Epithelial cell of prostate (primary cell): Measurements from ENCODE around the gene FBXW12.
"Not testable (repeated sequence)": the region's sequence is repeated elsewhere in the genome, so short reads cannot be mapped to it uniquely, and the experiment has no call there.

Experiments
- DNase-seq: peaks from one replicate; pipeline ENCODE4 v3.0.0-alpha.2; 2011; ENCODE audit warnings: low read depth, low spot score
- H3K27ac ChIP-seq: fragments of 450-650 bp; 2 replicates; pipeline ENCODE4 v1.5.1; 2017; ENCODE audit warnings: mild to moderate bottlenecking

Gene FBXW12

DNA sequence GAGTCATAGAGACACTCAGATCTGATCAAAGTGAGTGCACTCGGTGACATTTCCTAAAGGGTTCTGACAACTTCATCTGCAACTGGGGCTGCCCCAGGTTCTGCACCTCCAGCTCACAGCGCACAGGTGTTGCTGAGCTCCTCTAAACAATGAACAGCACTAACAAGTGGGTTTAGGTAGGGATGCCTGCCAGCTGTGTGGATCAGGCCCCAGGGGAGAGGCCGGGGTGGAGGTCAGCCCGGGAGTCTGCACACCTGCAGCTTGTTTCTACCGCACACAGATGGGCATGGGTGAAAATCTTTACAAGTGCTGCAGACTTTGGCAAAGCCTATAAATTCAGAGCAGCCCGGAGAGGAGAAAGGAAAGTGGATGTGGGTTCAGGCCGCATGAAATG is 355 bp downstream of the FBXW12 start:
- no peak overlapping the region for H3K27ac ChIP-seq
- DNase-seq: no peak

DNA sequence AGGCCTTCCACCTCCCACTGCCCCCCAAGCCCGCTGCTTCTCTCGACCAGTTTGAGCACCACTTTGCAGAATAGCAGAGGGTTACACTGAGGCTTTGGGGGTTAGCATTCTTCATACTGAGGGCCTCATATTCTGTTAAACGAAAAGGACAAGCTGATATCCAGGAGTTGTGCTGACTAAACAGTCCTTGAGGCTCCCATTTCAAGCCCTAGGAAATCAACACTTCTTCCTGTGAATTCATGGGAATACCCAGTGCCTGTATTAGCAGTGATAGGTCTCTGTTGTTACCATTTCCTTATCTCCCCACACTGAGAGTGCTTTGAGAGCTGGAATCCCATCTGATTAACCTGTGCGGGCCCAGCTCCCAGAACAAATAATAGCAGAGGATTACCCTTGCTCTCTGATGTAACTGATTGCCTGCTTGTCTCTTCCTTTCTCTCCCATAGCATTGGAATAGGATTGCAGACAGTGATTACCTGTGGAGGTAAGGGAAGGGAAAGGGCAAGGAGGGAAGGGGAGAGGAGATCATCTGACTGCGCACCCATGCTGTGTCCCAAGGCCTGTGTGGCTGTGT is 930 bp downstream of the FBXW12 start:
- no peak for DNase-seq
- H3K27ac ChIP-seq: no peak overlapping the region

DNA sequence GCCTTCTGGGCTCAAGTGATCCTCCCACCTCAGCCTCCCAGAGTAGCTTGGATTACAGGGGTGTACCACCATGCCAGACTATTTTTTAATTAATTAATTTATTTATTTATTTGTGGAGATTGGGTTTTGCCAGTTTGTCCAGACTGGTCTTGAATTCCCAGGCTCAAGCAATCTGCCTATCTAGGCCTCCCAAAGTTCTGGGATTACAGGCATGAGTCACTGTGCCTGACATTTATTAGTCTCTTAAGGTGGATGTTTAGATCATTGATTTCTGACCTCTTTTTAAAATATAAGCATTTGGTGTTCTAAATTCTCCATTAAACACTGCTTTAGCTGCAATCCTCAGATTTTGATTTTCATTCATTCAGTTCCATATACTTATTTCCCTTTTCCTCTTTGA is 15.6 kb downstream of the FBXW12 start:
- DNase-seq: no peak
- no peak overlapping the region for H3K27ac ChIP-seq

DNA sequence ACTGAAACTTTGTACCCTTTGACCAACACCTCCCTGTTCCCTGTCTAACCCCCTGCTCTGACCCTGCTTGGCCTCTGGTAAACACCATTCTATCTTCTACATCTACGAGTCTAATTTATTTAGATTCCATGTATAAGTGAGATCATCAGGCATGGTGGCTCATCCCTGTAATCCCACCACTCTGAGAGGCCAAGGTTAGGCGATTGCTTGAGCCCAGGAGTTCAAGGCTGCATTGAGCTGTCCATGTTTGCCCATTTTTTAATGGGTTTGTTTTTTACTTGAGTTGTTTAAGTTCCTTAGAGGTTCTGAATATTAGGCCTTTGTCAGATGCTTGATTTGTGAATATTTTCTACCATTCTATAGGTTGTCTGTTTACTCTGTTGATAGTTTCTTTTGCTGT is 16.9 kb downstream of the FBXW12 start:
- H3K27ac ChIP-seq: no peak overlapping the region
- no peak for DNase-seq

DNA sequence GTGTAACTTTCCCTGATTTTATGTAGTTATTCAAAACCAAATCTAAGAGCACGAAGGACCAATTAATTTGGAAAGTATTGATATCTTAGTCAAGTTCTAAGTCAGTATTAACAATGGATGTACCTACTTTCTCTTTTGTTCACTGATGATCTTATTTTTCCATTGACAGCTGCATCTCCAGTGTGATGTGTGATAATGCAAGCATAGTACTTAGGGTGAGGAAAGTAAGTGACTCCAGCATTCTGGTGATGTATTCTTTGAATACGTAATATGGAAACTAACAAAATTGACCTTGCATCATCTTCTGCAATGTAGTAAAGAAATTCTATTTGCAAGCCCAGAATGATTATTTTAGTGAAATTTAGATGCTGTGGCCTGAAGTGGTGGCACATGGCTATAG is 22.4 kb downstream of the FBXW12 start:
- DNase-seq: no peak
- H3K27ac ChIP-seq: no peak overlapping the region

DNA sequence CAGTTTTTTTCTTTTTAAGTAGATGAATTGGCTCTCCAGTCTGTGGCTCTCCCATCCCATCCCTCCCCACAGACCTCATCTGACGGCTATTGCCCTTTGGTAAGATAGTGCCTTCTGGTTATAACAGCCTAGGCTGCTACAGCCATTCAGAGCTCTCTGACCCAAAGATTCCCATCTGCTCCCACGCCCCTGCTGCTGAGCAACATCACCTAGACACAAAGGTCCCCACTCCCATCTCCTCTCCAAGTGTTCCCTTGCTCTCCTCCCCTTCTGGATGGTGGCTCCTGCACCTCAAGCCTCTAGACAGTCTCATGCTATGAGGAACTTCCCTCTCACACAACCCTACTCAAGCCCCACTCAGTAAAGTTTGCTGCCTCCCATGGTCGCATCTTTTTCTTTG is 23.7 kb downstream of the FBXW12 start:
- H3K27ac ChIP-seq: no peak overlapping the region
- no peak for DNase-seq

DNA sequence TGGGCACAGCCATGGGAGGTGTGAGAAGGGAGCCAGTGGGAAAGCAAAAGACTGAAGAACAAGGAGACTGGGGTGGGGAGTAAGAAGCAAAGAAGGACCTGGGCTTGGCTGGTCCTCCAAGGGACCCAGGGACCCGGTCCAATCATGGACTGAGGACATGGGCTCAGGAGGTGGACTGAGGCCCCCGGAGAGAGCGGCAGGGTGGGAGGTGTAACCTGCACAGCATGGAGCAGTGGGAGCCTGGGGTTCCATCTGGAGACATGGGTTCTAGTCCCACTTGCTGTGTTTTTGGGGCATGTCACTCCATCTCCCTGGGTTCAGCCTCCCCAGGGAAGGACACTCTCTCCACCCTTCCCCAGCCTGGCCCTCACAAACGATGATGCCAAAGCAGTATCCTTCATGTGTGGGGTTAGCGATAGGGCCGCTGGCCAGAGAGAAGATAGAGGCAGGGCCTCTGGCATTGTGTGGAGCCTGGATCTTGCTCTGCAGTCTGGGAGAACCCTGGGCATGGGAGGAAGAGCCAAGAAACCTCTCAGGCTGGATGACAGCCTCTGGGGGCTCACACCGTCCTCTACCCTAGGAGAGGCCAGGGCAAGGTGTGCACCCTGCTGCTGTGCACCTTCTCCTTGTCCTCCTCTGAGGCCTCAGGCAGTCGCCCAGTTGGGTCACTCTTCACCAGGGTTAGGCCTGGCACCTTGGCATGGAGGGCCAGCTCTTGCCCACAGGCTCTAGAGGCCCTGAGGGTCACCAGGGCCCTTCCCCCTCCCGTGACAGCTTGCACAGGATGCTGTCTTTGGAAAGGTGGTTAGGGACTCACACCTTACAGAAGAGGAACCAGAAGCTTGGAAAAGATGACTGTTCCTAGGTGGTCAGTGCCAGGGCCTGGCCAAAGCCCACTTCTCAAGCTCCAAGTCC is 26.0 kb downstream of the FBXW12 start:
- no peak for DNase-seq
- no peak overlapping the region for H3K27ac ChIP-seq

DNA sequence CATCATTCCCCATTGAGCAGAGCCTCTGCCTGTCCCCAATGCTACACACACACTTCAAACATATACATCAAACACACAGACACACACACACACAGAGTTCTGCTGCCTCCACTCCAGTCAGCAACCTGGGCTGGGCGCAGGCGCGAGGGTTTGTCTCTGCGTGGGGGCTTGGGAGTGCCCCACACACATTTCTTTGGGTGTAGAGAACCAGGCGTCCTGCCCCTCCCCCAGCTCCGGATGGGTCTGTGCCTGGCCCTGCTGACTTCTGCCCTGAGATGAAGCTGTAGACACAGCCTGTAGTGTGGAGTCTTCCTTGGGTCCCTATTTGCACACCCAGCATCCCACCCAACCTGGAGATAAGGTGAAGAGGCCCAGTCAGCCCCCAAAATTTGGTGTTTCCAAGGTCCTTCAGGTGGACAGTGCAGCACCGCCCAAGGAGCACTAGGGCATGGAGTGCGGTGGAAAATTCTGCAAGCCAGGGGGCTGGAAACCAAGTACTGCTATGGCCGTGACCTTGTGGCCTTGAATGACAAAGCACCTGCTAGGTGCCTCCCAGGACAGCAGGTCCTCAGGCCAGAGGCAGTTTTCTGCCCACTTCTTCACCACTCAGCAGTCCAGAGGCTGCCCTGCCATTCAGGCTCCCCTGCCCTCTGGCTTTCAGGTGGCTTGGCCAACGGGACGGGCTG is 26.8 kb downstream of the FBXW12 start:
- no peak for DNase-seq
- no peak overlapping the region for H3K27ac ChIP-seq

DNA sequence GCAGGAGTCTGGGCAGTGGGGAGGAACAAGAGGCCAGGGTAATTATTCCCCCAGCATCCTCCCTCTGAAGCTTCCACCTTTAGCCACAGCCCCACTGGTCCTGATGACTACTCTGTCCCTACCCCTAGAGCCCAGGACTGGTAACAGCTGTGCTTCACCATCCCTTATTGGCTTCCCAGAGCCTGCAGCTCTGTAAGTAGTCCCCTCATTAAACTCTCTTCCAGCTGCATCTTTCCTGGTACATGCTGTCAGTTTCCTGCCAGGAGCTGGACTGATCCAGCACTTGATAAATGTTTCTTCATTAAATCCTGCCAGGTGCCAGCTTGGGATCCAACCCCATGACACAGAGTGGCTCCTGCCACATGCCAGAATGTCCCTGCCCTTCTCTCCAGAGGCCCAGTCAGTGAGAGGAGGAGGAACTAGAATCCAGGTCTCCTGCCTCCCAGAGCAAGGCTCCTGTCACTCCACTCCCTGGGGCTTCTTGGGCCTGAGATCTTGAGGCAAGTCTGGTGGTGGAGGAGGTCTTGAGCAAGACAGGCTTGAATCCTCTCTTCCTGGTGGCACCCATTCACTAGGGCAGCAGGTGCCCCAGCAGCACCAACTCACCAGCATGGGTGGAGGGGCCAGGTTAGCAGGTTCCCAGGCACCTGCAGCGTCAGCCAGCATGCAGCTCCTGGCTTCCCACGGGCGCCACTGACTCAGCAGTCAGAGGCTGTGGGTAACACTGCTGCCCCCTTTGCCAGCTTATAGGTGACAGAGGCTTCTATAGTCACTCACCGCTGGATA is 27.6 kb downstream of the FBXW12 start:
- peak overlapping the region; percentile 29 for H3K27ac ChIP-seq
- peak; percentile 29 for DNase-seq

DNA sequence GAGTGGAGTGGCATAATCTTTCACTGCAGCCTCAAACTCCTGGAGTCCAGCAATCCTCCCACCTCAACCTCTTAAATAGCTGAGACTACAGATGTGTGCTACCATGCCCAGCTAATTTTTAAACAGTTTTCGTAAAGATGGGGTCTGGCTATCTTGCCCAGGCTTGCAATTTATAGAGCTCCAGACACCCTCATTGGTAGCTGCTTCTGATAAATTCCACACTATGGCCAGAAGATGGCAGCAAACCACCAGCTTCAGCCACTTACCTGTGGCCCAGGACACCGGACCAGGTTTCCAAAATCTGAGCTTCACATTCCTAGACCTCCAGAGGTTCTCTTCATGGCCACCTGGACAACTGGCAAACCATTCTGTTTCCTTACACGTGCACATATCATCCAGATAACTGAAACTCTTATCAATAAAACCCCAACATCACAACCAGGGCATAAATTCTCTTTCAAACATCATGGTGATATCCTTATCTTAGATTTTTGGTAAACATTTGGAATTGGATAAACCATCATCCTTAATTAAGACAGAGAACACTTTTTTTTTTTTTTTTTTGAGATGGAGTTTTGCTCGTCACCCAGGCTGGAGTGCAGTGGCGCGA is 28.9 kb downstream of the FBXW12 start:
- H3K27ac ChIP-seq: peak overlapping the region; percentile 76
- DNase-seq: peak; percentile 12

DNA sequence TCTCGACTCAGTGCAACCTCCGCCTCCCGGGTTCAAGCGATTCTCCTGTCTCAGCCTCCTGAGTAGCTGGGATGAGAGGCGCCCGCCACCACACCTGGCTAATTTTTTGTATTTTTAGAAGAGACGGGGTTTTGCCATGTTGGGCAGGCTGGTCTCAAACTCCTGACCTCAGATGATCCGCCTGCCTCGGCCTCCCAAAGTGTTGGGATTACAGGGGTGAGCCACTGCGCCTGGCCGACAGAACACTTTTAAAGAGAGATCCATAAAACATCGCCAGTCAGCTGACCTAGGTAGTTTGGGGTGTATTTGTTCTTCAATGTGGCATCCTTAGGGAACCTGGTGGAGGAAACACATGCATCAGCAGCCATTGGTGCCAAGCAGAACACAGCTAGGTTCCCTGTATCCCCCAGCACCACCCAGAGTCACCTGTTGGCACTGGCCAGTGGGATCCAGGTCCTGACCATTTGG is 29.4 kb downstream of the FBXW12 start:
- DNase-seq: not testable (repeated sequence)
- H3K27ac ChIP-seq: peak overlapping the region; percentile 76

DNA sequence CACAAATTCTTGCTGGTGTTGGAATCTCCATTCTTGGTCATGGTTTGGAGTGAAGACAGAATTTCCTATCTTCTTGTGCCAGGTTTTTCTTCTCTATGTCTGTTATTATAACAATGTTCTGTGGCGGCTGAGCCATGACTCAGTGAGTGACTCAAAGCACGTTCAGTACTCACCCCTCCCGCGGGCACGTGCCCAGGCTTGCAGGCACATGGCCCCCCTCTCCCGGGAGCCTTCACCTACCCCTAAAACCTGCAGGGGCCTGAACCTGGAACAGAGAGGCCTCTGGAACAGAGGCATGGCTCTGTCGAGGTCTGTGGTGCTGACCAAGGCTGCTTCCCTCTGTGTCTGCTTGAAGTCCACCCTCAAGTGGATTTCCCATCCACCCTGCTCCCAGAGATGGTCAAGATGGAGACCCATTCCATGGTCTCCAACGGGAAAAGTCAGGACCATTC is 30.3 kb downstream of the FBXW12 start:
- peak overlapping the region; percentile 76 for H3K27ac ChIP-seq
- peak; percentile 56 for DNase-seq

DNA sequence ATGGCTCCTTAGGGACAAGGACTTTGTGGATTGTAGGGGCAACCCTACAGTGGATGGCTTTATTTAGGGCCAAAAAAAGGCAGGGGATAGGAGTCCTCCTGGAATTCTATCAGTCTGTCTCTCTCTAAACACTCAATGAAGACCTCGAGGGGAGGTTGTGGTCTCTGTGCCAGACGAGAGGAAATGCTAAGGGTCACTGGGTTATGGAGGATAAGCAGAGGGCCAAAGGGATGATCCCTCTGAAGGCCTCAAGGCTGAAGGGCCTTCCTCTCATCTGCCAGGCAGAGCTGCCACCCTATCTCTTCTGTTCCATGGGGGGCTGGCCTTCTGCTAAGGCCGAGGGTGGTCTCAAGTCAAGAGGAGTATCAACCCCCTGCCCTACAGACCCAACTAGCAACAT is 30.9 kb downstream of the FBXW12 start:
- peak overlapping the region; percentile 76 for H3K27ac ChIP-seq
- DNase-seq: no peak

DNA sequence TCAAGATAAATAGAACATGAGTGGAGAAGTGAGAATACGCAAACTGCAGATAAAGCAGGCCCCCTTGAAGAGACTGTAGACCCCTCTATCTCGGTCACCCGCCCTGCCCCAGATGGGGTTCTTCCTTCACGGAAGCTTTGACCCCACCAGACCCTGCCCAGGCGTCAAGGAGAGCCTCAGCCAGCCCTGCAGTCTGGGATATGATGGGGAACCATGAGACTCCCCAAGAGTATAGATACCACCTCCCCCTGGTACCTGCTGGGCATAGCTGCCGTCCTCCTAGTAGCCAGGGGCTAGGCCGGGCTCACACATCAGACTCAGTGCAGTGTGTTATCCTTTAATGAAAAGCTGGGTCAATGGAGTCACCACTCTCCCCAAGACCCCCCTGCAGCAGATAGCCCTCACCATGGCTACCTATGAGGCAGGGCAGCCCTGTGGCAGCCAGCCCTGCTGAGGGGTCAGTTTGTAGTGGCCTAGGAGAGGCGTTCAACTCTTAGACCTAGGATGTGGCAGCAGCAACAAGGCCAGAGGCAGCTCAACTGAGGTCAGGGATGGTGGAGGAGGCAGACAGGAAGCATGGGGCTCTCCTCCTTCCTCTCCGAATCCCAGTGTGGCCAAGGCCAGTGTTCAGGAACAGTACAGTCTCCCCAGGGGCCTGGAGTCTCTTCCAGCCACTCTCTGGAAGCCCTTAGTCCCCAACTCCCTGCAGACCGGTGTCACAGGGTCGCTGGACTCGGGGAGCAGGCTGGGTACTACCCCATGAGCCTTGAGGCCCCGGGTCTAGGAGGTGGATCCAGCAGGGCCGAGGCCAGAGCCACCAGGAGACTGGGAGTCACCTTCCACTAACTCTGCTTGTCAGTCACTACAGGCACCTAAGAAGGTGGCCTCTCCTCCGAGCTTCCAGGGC is 31.8 kb downstream of the FBXW12 start:
- no peak overlapping the region for H3K27ac ChIP-seq
- no peak for DNase-seq

DNA sequence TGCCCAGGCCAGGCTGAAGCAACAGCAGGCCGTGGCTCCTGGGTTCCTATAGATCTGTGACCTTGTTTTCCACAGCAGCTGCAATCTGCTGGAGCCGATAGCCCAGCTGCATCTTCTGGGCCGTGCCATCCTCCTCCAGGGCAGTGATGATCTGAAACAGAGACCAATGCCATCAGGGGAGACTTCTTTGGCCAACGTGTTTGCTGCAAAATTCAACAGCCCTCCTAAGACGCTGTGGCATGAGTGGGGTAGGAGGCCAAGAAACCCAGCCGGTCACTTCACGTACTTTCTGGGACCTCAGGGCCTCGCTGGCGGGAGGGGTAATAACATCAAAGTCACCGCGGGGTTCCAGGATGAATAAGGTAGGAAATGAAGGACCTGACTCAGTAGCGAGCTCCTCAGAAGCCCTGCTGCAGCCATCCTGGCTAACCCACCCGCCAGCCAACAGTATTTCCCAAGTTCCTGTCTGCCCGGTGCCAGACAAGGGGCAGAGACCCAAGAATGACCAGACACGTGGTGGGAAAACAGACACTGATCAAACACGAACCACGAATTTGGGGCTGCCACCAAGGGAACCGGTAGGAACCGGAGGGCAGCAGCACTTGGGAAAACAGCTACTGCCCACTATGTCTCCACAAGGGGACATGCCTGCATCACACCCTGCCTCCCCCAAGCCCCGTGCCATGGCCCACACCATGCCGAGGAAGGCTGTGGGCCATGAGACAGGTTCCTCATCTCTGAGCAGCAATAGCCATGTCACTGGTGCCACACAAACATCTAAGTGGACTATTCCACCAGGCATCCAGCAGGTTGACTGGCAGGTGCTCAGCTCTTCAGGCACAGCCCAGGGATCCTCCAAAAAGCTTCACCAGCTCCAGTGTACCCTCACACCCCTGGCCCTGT is 32.7 kb downstream of the FBXW12 start:
- no peak overlapping the region for H3K27ac ChIP-seq
- no peak for DNase-seq

DNA sequence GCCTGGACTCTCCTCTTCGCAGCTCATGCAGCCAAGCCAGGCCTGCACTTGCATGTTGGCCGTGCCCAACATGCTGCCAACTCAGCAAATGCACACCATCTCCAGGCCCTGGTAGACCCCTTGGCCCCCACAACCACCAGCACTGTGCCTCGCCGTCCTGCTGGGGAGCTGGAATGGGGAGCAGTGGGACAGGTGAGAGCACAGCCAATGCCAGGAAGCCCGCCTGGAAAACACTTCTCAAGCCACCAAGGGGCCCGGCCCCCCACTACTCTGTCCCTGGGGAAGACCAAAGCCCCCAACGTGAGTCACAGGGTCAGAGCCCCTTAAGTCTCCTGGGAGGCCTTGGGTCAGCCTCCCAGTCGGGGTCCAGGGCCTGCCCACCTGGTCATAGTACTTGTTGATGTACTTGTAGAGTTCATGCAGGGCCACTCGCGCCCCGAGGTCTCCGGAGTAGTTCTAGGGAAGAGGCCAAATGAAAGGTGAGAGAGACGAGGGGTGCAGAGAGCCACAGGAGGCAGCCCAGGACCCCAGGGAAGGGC is 33.4 kb downstream of the FBXW12 start:
- no peak overlapping the region for H3K27ac ChIP-seq
- no peak for DNase-seq

DNA sequence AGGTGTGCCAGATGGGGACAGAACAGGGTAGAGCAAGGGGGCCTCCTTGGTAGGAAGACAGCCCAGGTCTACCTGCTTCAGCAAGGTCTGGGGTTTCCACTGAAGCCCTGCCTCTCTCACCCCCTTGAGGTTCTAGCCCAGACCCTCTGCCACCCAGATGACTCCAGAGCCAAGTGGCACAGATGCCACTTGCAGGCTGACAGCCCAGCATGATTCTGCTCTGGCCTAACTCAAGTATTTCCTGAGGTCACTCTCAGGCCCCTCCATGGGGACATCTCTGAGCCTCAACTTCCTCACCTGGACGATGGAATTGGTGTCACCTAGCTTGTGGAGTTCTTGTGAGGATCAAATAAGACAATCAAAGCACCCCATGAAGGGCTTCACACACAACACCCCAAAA is 34.0 kb downstream of the FBXW12 start:
- H3K27ac ChIP-seq: no peak overlapping the region
- DNase-seq: no peak
